Smooth muscle cell (in vitro differentiated cells): ENCODE results near the gene TRAF1. TPM values are rescaled to one million over a fixed set of nuclear protein-coding genes. Genes with fewer than 3 reads are reported as not detected.

ENCODE experiments used
- DNase-seq: peaks from one replicate; lab custom pipeline; 2025; ENCODE audit not compliant: unreplicated experiment; lab: John Stamatoyannopoulos, UW
- H2AFZ ChIP-seq: fragments of 200-600 bp; sonication (generic); 2 replicates; pipeline ENCODE4 v1.6.0; 2016; ENCODE audit warnings: antibody characterized with exemption, low read depth, mild to moderate bottlenecking
- H3F3A ChIP-seq: fragments of 200-600 bp; sonication (generic); 2 replicates; pipeline ENCODE4 v1.6.0; 2017; ENCODE audit warnings: antibody characterized with exemption, low read depth
- H3K27ac ChIP-seq: fragments of 200-600 bp; sonication (generic); 2 replicates; pipeline ENCODE4 v1.5.1; 2016; ENCODE audit warnings: low read depth, mild to moderate bottlenecking
- H3K27me3 ChIP-seq: fragments of 200-600 bp; sonication (generic); 2 replicates; pipeline ENCODE4 v1.6.1; 2016; ENCODE audit warnings: low read depth, mild to moderate bottlenecking
- H3K36me3 ChIP-seq: fragments of 200-600 bp; sonication (generic); 2 replicates; pipeline ENCODE4 v1.5.1; 2016; ENCODE audit warnings: low read depth
- H3K4me1 ChIP-seq: fragments of 200-600 bp; sonication (generic); 2 replicates; pipeline ENCODE4 v1.5.1; 2016; ENCODE audit warnings: low read depth
- H3K4me2 ChIP-seq: fragments of 200-600 bp; sonication (generic); 2 replicates; pipeline ENCODE4 v1.6.0; 2016; ENCODE audit warnings: mild to moderate bottlenecking
- H3K4me3 ChIP-seq: fragments of 200-600 bp; sonication (generic); 2 replicates; pipeline ENCODE4 v1.5.1; 2016; ENCODE audit warnings: mild to moderate bottlenecking
- H3K79me2 ChIP-seq: fragments of 200-600 bp; sonication (generic); 2 replicates; pipeline ENCODE4 v1.6.0; 2016; ENCODE audit warnings: low read depth, mild to moderate bottlenecking
- H3K9ac ChIP-seq: fragments of 200-600 bp; sonication (generic); 2 replicates; pipeline ENCODE4 v1.6.0; 2016; ENCODE audit warnings: low read depth
- H3K9me3 ChIP-seq: fragments of 200-600 bp; sonication (generic); replicated peaks from 2 replicates; pipeline ENCODE4 v1.5.1; 2016; ENCODE audit warnings: low read depth
- H4K20me1 ChIP-seq: fragments of 200-600 bp; sonication (generic); 2 replicates; pipeline ENCODE4 v1.6.0; 2016; ENCODE audit warnings: low read depth
- WGBS: methylation state at CpG from one replicate; pipeline ENCODE4 v1.1.7; 2016; ENCODE audit warnings: low lambda C conversion rate; 5-methylcytosine and 5-hydroxymethylcytosine counted together
- polyA plus RNA-seq: library from polyadenylated mRNA; unstranded; fragments of >200 nt; fragmentation: Nextera tagmentation; extraction: Ambion mirVana; gene quantifications from 2 replicates; pipeline ENCODE4 v1.2.1, GENCODE V29; 2016
- total RNA-seq: library from RNA; depleted of rRNA; stranded (reverse); fragments of >200 nt; gene quantifications from 2 replicates; pipeline ENCODE4 v1.2.3, GENCODE V29; 2014
- TF ChIP-seq, protein P1 (sequence below): fragments of 200-600 bp; sonication (generic); IDR thresholded peaks from 2 replicates; pipeline ENCODE4 v1.5.1; 2017; ENCODE audit warnings: borderline replicate concordance, mild to moderate bottlenecking, antibody characterized with exemption; ENCODE audit not compliant: insufficient read depth, poor library complexity, severe bottlenecking

Gene TRAF1
- total and polyA plus RNA-seq, 2 experiments from 2014 or later, result 2.9 to 5.4 TPM

- TF ChIP-seq, protein P1, sequence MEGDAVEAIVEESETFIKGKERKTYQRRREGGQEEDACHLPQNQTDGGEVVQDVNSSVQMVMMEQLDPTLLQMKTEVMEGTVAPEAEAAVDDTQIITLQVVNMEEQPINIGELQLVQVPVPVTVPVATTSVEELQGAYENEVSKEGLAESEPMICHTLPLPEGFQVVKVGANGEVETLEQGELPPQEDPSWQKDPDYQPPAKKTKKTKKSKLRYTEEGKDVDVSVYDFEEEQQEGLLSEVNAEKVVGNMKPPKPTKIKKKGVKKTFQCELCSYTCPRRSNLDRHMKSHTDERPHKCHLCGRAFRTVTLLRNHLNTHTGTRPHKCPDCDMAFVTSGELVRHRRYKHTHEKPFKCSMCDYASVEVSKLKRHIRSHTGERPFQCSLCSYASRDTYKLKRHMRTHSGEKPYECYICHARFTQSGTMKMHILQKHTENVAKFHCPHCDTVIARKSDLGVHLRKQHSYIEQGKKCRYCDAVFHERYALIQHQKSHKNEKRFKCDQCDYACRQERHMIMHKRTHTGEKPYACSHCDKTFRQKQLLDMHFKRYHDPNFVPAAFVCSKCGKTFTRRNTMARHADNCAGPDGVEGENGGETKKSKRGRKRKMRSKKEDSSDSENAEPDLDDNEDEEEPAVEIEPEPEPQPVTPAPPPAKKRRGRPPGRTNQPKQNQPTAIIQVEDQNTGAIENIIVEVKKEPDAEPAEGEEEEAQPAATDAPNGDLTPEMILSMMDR, result no peak
- no peak overlapping the region for H3K4me2 ChIP-seq
- 89% methylated on average over 4 of the region's 4 CpGs for WGBS
- H3K4me1 ChIP-seq, result peaks cover 6% of the 10 kb centered on the region
- no peak overlapping the region for H3K4me3 ChIP-seq
- H3K27me3 ChIP-seq, result no peaks in the 10 kb centered on the region
- no peaks in the 10 kb centered on the region for H3F3A ChIP-seq
- H3K9ac ChIP-seq, result no peak overlapping the region
- H4K20me1 ChIP-seq, result no peaks in the 10 kb centered on the region
- no peaks in the 10 kb centered on the region for H3K79me2 ChIP-seq
- H3K27ac ChIP-seq, result no peak overlapping the region
- H3K9me3 ChIP-seq, result no peaks in the 10 kb centered on the region
- no peak for DNase-seq
- no peaks in the 10 kb centered on the region for H3K36me3 ChIP-seq
- no peak overlapping the region for H2AFZ ChIP-seq
These were observed 17.8 kb upstream of the TRAF1 start for GRCh38 chr9:120944434-120944843.

GRCh38 chr9:120942186-120943001 lies 15.8 kb upstream of the TRAF1 start:
- H3K9ac ChIP-seq, result no peak overlapping the region
- peaks cover 6% of the 10 kb centered on the region for H3K4me1 ChIP-seq
- no peaks in the 10 kb centered on the region for H4K20me1 ChIP-seq
- H3K36me3 ChIP-seq, result no peaks in the 10 kb centered on the region
- no peaks in the 10 kb centered on the region for H3K27me3 ChIP-seq
- no peak overlapping the region for H2AFZ ChIP-seq
- no peak overlapping the region for H3K27ac ChIP-seq
- DNase-seq, result no peak
- TF ChIP-seq, protein P1, result no peak
- no peaks in the 10 kb centered on the region for H3K79me2 ChIP-seq
- H3K4me2 ChIP-seq, result no peak overlapping the region
- WGBS, result 50% methylated on average over 7 of the region's 8 CpGs
- no peak overlapping the region for H3K4me3 ChIP-seq
- H3F3A ChIP-seq, result peaks cover 9% of the 10 kb centered on the region
- H3K9me3 ChIP-seq, result no peaks in the 10 kb centered on the region

DNA sequence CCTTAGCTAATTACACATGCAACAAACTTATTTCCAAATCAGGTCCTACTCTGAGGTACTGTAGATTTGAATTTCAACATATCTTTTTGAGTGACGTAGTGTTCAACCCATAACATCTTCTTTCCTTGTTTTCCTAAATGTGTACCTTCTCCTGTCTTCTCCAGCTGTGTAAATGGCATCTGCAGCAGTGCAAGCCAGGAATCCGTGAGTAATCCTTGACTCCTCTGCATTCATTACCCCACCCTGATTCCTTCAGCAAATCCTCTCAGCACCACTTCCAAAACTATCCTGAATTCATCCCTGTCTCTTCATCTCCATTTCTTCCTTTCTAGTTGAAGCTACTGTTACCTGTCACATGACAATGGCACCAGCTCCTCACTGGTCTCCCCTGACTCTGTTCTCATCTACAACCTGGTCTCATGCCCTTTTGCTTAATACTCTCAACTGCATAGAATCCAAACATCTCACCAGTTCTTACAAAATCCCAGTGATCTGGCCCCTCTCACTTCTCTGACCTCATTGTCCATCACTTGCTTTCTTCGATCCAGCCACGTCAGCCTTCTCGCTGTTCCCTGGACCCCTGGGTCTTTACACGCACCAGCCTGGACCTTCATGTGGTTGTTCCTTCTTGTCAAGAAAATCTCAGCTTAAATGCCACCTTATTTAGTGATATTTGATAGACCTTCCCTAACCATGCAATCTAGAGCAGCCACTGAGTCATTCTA lies 14.6 kb upstream of the TRAF1 start:
- WGBS, result 81% methylated on average over 6 of the region's 6 CpGs
- H3K4me1 ChIP-seq, result peaks cover 6% of the 10 kb centered on the region
- H2AFZ ChIP-seq, result no peak overlapping the region
- H3K4me2 ChIP-seq, result no peak overlapping the region
- DNase-seq, result no peak
- H3K27ac ChIP-seq, result no peak overlapping the region
- H3K4me3 ChIP-seq, result no peak overlapping the region
- no peak overlapping the region for H3K9ac ChIP-seq
- H3K9me3 ChIP-seq, result no peaks in the 10 kb centered on the region
- no peaks in the 10 kb centered on the region for H4K20me1 ChIP-seq
- H3F3A ChIP-seq, result peaks cover 15% of the 10 kb centered on the region
- no peaks in the 10 kb centered on the region for H3K79me2 ChIP-seq
- TF ChIP-seq, protein P1, result no peak
- H3K27me3 ChIP-seq, result no peaks in the 10 kb centered on the region
- H3K36me3 ChIP-seq, result no peaks in the 10 kb centered on the region
